ENCODE measurements around the gene ZSWIM5.

GRCh38 chr1:45097944-45098343 is 108.5 kb downstream of the ZSWIM5 start:
- TF ChIP-seq CTCF (conservative IDR thresholded peaks at IDR 0.05; ENCODE audit: low read depth, low read length) (no peak), EZH2 (IDR thresholded peaks at IDR 0.05; ENCODE audit: low read length, unreplicated experiment) (no peak)

Measured in PC-3 (cell line).